HG03060 (cell line): ENCODE results near the gene AMZ1.
"Not testable (repeated sequence)": the region's sequence is repeated elsewhere in the genome, so short reads cannot be mapped to it uniquely, and the experiment has no call there.

Source experiments
- ATAC-seq: cut with Tn5 transposase; IDR thresholded peaks from one replicate; pipeline ENCODE4 v1.9.1; 2021; ENCODE audit warnings: low read depth, moderate number of reproducible peaks; ENCODE audit not compliant: unreplicated experiment

AMZ1 gene

DNA sequence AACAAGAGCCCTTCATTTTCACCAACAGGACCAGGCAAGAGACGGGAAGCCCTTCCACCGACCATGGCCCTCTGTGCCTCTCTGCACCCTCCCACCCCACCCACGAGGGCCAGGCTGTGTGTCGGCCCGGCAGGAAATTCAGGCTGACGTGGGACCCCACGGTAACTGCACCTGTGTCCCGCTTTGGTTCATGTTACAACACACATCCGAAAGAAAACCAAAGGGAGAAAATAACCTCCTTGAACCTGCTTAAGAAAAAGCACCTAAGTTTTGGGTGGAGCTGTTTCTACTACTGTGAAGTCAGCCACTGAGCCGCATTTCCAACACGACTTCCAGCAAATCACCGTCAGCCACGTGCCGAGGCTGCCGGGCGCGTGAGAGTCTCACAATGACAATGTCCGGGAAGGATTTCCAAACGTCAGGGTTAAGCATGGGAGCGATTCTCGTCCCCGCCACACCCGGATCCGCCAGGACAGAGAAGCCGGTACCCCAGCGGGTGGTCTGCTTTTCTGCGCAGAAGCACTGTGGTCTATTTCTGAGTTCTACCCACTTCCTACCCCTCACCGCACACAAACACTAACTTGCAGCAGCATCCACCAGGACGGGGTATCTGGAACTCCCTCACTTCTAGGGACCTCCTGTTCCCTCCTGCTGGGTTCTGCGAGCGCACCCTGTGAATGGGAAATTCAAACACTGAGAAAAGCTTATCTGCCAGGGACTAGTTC lies 36.6 kb downstream of the AMZ1 start:
- ATAC-seq: no peak

DNA sequence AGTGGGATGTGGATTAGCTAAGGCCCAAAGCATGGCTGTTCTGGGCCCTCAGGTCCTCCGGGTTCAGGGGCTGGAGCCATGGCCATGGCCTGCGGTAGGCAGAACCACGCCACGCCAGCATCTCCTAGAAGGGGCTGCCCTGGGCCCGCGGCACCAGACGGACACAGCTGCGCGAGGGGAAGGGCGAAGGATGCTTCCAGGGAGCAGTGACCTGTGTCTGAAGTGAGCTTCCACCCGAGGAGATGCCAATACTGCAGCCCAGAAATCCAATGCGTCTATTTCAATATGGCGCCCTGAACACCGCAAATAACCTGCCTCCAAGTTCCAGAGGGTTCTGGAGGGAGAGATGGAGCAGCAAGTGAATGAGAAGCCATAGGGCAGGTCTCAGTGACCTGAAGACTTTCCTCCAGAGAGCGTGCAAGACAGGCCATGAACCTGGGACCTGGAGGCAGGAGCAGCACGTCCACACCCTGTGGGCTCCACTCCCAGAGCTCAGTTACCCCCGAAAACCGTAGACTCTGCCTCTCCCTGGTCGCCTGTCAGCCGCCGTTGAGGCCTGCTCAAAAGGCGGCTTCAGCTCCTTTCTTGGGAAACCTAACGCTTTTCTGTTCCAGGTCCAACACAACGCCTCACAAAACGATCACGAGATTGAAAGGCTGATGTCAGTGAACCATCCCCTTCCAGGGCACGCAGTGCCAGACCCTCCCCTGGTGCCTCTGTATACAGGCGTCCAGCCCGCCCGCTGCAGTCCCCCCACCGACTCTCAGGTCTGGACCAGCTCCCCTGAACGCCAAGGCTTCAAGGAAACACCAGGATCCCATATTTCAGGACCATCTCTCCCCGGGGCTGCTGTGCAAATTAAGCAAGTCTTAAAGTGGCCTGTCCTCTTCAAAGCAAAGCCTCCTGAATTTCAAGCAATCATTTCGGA lies 37.4 kb downstream of the AMZ1 start:
- ATAC-seq: no peak

DNA sequence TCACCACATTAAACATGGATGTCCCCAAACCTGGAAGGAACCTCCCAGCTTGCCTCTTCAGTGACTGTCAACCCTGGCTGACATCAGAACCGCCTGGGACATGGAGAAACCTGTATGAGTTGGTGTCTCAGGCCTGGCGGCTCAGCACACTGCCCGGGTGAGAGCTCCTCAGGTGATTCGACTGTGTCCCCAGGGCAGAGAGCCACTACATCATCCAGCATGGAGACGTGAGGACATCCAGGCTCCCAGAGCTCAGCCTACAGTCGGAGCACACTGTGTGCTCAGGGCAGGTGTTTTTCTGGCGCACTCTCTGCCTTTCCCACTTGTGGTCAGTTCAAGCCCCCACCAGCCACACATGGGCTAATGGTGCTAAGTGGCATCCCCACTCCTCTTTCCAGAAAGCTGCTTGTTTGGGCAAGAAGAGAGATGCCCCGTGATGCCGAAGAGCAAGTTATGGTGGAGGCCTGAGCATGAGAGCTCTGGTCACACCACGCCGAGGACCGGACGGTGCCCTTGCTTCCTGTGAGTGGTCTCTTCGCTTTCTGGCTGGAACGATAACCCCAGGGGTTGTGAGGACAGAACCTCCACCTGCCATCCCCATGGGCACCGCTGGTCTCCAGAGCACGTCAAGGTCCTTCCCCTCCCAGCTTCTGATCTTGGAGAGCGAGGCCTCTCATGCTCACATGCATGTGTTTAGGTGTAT lies 38.5 kb downstream of the AMZ1 start:
- no peak for ATAC-seq

DNA sequence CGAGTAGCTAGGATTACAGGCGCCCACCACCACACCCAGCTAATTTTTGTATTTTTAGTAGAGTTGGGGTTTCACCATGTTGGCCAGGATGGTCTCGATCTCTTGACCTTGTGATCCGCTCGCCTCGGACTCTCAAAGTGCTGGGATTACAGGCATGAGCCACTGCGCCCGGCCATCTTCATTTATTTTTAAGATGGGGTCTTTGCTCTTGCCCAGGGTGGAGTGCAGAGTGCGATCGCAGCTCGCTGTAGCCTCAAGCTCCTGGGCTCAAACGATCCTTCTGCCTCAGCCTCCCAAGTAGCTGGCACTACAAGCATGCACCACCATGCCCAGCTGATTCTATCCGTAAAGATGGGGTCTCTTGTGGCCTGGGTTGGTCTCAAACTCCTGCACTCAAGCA lies 39.2 kb downstream of the AMZ1 start:
- not testable (repeated sequence) for ATAC-seq

DNA sequence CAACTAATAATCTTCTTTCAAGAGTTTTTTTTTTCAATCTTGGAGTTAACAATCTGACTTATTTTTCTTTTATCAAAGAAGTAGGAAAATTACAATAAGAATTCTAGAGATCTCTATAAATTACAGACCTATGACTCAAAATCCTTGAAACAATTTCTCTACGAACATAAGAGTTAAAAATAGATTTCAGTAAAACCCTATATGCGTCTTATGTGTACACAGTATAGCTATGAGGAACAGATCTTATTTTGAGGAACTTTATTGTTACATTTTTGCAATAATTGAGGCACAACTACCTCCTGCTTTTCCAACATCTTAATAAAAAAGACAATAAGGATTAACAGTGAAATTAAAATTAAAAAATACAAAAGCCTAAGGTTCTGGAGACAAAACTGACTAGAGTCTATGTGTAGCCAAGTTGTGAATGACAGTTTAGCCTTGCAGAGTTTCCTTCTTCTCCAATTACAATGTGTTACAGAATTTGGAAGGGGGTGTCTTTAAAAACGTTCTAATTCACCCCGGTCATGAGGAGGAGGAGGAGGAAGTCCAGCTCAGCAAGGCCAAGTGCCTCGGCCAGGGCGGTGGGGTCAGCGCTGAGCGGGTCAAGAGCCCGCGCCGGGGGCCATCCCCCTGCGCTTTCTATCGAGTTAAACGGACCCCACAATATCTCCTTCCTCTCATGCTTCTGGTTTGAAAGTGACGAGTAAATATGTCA lies 40.5 kb downstream of the AMZ1 start:
- no peak for ATAC-seq

- ATAC-seq: no peak
Observed at GRCh38 chr7:2729031-2729892, 41.3 kb downstream of the AMZ1 start.

- no peak for ATAC-seq
Observed at GRCh38 chr7:2729893-2730716, 42.1 kb downstream of the AMZ1 start.

DNA sequence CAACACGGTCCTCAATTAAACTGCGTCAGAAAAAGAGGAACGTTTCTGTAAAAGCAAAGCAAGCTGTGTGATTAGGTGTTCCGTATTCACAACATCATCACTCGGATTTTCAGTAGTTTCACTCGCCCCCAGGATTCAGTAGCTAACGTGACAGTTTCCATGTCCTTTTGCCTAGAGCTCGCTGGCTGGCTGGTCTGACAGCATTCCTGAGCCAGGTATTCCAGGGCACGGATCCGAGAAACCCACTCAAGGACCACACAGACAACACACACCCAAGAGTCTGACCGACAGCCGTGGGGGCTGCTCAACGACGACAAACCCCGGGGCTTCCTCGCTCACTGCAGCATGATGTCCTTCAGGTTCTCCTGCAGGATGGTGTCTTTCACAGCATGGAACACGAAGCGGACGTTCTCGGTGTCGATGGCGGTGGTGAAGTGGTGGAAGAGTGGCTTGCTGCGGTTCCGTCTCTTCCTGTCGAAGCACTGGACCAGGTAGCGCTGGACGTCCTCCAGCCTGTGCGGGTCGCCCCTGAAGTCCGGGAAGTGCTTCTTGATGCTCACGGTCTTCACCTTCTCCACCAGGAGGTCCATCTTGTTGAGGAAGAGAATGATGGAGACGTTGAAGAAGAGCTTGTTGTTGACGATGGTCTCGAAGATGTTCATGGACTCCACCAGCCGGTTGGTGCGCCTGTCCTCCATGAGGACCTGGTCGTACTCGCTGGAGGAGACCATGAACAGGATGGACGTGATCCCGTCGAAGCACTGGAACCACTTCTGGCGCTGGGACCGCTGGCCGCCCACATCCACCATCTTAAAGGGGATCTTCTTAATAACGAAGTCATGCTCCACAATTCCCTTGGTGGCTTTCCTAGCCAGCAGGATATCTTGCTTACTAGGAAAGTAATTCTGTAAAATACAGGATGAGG lies 43.1 kb downstream of the AMZ1 start:
- no peak for ATAC-seq

GRCh38 chr7:2732388-2732787 lies 44.4 kb downstream of the AMZ1 start:
- no peak for ATAC-seq

DNA sequence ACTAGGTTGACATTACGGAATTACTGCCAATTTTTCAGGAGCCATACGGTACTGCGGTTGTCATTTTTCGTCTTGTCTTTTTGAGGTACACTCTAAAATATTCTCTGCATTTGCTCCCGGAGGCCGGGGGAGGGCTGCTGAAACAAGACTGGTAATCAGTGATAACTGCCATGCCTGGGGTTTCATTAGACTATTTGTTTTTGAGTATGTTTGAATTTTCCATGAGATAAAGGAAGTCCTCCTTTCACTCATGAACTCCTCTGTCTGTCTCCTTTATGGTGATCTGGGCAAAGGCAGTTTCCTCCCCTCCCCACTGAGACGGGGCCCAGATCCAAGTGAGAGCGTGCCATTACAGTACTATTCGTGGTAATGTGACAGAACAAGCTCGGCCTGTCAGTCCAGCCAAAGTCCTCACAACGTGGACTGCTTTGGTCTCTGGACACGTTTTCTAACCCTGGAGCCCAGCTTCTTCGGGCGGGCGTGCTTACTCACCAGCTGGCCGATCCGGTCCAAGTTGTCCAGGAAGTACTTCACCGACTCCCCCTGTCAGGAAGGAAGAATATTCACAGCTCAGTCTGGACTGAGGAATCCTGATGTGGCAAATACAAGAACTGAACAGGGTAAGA lies 45.1 kb downstream of the AMZ1 start:
- no peak for ATAC-seq

DNA sequence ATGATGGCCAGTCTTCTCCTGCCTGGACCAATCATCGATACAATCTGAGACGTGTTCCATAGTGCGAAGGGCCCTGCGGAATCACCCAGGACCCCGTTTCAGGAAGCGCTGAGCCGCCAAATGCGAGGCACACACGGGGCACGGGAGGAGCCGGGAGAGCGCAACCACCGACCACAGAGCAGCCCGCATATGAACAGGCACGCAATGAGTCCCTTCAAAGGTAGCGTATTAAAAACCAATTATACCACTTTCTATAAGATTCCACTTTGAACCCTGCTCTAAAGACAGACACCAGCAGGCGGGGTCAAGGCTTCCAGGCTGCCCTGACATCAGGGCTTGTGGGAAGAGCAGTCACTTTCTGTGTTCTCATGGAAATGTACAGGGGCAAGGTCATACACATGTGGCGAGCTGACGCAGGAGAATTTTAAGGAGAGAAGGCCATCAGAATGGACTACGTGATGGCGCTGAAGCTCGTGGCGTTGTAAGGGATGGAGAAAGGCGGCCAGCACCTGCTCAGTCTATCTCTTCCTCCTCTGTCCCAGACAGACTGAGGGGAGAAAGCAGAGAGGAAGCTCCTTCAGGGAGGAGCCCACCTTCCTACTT lies 46.2 kb downstream of the AMZ1 start:
- no peak for ATAC-seq

DNA sequence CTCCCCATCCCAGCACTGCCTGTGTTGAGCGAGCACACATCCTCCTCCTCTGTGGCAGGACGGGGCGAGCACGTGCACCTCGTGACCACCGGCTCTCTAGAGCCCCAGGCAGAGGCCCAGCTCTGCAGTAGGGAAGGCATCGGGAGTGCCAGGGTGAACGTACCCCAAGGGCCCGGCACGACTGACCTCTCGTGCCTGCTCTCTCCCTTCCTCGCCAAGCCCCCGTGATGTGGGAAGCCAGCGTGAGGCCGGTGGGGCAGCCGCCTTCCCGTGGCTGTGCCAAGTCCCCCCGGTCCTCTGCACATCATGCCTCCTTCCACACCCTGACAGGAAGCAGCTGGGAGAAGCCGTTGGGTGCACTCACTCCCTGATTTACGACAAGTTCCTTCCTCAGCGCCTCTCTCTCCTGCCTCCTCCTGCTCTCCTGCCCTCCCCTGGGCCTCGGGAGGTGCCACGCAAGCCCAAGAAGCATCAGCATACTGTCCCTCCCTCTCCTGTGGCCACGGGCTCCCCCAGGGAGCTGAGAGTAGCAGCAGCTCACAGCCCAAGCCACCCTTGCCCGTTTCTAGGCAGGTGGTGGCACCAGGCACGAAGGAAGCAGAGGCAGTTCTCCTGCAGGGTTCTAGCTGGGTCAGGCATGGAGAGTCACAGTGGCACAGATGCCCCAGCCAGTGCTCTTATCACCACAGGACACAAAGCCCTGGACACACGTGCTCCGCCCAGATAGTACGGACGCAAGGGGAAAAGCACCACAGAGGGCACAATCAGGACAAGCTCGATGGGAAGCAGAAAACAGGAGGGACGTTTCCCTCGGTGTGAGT lies 47.0 kb downstream of the AMZ1 start:
- ATAC-seq: no peak

- ATAC-seq: no peak
Observed at GRCh38 chr7:2735744-2736143, 47.7 kb downstream of the AMZ1 start.

DNA sequence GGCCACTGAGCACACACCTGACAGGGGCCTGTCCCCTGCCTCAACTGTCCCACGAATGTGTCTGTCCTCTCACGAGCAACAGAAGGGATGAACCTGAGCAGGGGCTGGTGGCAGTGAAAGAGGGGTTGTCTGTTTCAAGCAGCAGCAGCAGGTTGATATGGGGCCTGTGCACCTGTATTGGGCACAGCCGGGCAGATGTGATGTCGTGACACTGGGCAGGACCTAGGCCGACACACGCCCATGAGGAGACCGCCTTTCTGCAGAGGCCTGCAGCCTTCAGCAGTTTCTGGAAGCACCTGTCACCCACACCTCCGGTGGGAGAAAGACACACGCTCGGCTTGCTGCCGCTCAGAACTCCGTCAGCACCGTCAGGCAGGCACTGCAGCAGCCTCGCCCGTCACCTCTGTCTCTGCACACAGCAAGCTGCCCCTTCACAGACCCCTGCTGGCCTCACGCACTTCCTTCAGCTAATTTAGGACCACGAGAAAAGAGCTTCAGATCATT lies 48.5 kb downstream of the AMZ1 start:
- no peak for ATAC-seq

DNA sequence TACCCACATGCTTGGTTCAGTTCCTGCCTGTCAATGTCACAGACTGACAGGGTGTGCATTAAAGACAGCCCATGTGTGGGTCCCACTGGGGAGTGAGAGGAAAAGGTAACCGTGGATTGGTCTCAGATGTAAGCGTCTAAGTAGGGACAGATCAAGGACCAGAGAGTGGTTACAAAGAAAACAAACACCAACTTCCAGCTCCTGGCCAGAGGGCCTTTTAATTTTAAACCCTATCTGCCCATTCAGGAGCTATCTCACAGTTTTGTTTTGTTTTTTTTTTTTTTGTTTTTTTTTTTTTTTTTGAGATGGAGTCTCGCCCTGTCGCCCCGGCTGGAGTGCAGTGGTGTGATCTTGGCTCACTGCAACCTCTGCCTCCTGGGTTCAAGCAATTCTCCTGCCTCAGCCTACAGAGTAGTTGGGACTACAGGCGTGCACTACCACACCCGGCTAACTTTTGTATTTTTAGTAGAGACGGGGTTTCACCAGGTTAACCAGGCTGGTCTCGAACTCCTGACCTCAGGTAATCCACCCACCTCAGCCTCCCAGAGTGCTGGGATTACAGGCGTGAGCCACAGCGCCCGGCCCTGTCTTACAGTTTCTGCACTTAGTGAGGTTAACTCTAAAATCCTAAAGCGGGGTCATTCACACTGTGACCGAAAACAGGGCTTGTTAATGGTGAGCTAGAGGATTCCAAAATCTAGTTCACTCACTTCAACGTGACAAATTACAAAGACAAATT lies 49.2 kb downstream of the AMZ1 start:
- ATAC-seq: not testable (repeated sequence)
